Activated CD8-positive, alpha-beta memory T cell treated with anti-CD3 and anti-CD28 coated beads, Interleukin-2, amount 50 U/mL, for 4 hours (primary cell): ENCODE measurements around the gene IQGAP1.
"Not testable (repeated sequence)": the region's sequence is repeated elsewhere in the genome, so short reads cannot be mapped to it uniquely, and the experiment has no call there.

Experiments used
- DNase-seq: peaks from one replicate; pipeline ENCODE4 v3.0.0-alpha.2; 2020

IQGAP1 gene

GRCh38 chr15:90410316-90410715 is 22.3 kb downstream of the IQGAP1 start:
- DNase-seq = not testable (repeated sequence)

- DNase-seq = no peak
Observed at GRCh38 chr15:90411176-90411575, 23.1 kb downstream of the IQGAP1 start.

GRCh38 chr15:90412356-90413194 is 24.5 kb downstream of the IQGAP1 start:
- no peak for DNase-seq

- no peak for DNase-seq
Observed at GRCh38 chr15:90413411-90414379, 25.7 kb downstream of the IQGAP1 start.

GRCh38 chr15:90414408-90415028 is 26.5 kb downstream of the IQGAP1 start:
- DNase-seq = peak; percentile 25

GRCh38 chr15:90416052-90416451 is 28.0 kb downstream of the IQGAP1 start:
- not testable (repeated sequence) for DNase-seq

- DNase-seq = no peak
Observed at GRCh38 chr15:90418627-90419026, 30.6 kb downstream of the IQGAP1 start.

- DNase-seq = no peak
Observed at GRCh38 chr15:90419206-90419605, 31.2 kb downstream of the IQGAP1 start.

GRCh38 chr15:90419738-90420406 is 31.8 kb downstream of the IQGAP1 start:
- no peak for DNase-seq

GRCh38 chr15:90420451-90420850 is 32.4 kb downstream of the IQGAP1 start:
- no peak for DNase-seq

GRCh38 chr15:90421527-90421926 is 33.5 kb downstream of the IQGAP1 start:
- DNase-seq = no peak

GRCh38 chr15:90422043-90422442 is 34.0 kb downstream of the IQGAP1 start:
- DNase-seq = no peak

GRCh38 chr15:90422936-90423335 is 34.9 kb downstream of the IQGAP1 start:
- DNase-seq = no peak

- no peak for DNase-seq
Observed at GRCh38 chr15:90423801-90424319, 35.8 kb downstream of the IQGAP1 start.

- DNase-seq = no peak
Observed at GRCh38 chr15:90425726-90426346, 37.8 kb downstream of the IQGAP1 start.

GRCh38 chr15:90427185-90427584 is 39.1 kb downstream of the IQGAP1 start:
- DNase-seq = no peak

- DNase-seq = no peak
Observed at GRCh38 chr15:90432253-90432652, 44.2 kb downstream of the IQGAP1 start.

- DNase-seq = no peak
Observed at GRCh38 chr15:90435652-90436337, 47.8 kb downstream of the IQGAP1 start.

GRCh38 chr15:90436952-90437351 is 48.9 kb downstream of the IQGAP1 start:
- no peak for DNase-seq

- no peak for DNase-seq
Observed at GRCh38 chr15:90437516-90437915, 49.5 kb downstream of the IQGAP1 start.

- no peak for DNase-seq
Observed at GRCh38 chr15:90439946-90440345, 51.9 kb downstream of the IQGAP1 start.
